Measurements from ENCODE around the gene RETN.

Gene RETN

DNA sequence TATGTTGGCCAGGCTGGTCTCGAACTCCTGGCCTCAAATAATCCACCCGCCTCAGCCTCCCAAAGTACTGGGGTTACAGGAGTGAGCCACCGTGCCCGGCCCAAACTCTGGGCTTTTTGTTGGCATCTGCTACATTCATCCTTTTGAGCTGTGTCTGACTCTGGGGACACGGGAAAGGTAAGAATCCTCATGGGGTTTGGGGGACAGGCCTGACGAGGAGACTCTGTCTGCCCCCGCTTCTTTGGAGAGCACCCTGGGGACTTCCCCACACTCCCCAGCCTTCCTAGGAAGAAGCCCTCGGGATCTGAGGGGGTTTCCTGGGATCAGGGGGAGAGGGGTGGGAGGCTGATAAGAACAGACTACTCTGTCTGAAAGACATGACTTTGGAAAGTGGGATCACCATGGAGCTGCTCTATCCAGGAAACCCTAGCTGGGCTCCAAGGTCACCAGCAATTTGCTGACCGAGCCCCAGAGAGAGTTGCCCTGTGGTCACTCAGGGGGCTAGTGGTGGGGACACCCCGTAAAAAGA, 41.1 kb downstream of the RETN start:
- no peak for DNase-seq

- DNase-seq = no peak
Observed at GRCh38 chr19:7710616-7711015, 41.8 kb downstream of the RETN start.

DNA sequence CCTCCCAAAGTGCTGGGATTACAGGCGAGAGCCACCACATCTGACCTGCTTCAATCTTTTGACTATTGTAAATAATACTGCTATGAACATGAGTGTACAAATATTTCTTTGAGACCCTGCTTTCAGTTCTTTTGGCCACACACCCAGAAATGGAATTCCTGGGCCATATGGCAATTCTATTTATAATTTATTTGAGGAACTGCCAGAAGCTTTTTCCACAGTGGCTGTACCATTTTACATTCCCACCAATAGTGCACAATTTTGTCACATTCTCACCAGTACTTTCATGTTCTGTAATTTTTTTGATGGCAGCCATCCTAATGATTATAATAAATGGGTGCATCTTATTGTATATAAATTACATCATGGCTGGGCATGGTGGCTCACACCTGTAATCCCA, 46.8 kb downstream of the RETN start:
- no peak for DNase-seq

GRCh38 chr19:7716762-7717161, 47.9 kb downstream of the RETN start:
- DNase-seq = no peak

GRCh38 chr19:7718668-7719067, 49.8 kb downstream of the RETN start:
- DNase-seq = no peak
